Astrocyte (in vitro differentiated cells and primary cell): ENCODE data around the gene ARHGAP33. TPM values are rescaled to one million over a fixed set of nuclear protein-coding genes. Genes with fewer than 3 reads are reported as not detected.

ENCODE experiments used
- DNase-seq: peaks from one replicate; pipeline ENCODE4 v3.0.0-alpha.2; 2010; ENCODE audit warnings: low read depth
- FAIRE-seq: peaks from 2 replicates; lab custom pipeline; 2011; peaks lifted over from hg19 to GRCh38; lab: Jason Lieb, UNC
- H2AFZ ChIP-seq: 2 replicates; pipeline ENCODE4 v1.6.0; 2012; ENCODE audit warnings: low read depth, low read length, inconsistent platforms
- H3K27ac ChIP-seq: 2 replicates; pipeline ENCODE4 v1.5.1; 2011; ENCODE audit warnings: low read depth, low read length, inconsistent platforms
- H3K27me3 ChIP-seq: 2 replicates; pipeline ENCODE4 v1.6.0; 2011; ENCODE audit warnings: low read length, inconsistent platforms; ENCODE audit not compliant: insufficient read depth
- H3K36me3 ChIP-seq: 2 replicates; pipeline ENCODE4 v1.5.1; 2011; ENCODE audit warnings: low read length, inconsistent platforms; ENCODE audit not compliant: insufficient read depth
- H3K4me1 ChIP-seq: 2 replicates; pipeline ENCODE4 v1.5.1; 2011; ENCODE audit warnings: low read length, inconsistent platforms; ENCODE audit not compliant: insufficient read depth
- H3K4me2 ChIP-seq: 2 replicates; pipeline ENCODE4 v1.6.0; 2012; ENCODE audit warnings: low read length, inconsistent platforms
- H3K4me3 ChIP-seq: 2 replicates; pipeline ENCODE4 v1.5.1; 2011; ENCODE audit warnings: low read depth, mild to moderate bottlenecking, low read length, inconsistent platforms; ENCODE audit not compliant: insufficient read depth
- H3K79me2 ChIP-seq: 2 replicates; pipeline ENCODE4 v1.6.0; 2012; ENCODE audit warnings: mild to moderate bottlenecking, low read length, inconsistent platforms; ENCODE audit not compliant: insufficient read depth
- H3K9ac ChIP-seq: 2 replicates; pipeline ENCODE4 v1.6.0; 2012; ENCODE audit warnings: mild to moderate bottlenecking, low read length, inconsistent platforms
- H3K9me3 ChIP-seq: 2 replicates; pipeline ENCODE4 v1.5.1; 2012; ENCODE audit warnings: low read depth, mild to moderate bottlenecking, low read length, inconsistent platforms; ENCODE audit not compliant: insufficient read depth
- H4K20me1 ChIP-seq: 2 replicates; pipeline ENCODE4 v1.6.0; 2012; ENCODE audit warnings: low read length, inconsistent platforms; ENCODE audit not compliant: insufficient read depth
- H3K27ac Mint-ChIP-seq: one replicate; pipeline ENCODE4 v1.8.0; 2021; ENCODE audit warnings: mild to moderate bottlenecking, mixed read lengths; ENCODE audit not compliant: unreplicated experiment
- H3K27me3 Mint-ChIP-seq: one replicate; pipeline ENCODE4 v1.8.0; 2021; ENCODE audit warnings: low read depth, mixed read lengths; ENCODE audit not compliant: unreplicated experiment
- H3K36me3 Mint-ChIP-seq: one replicate; pipeline ENCODE4 v1.8.0; 2021; ENCODE audit warnings: low read depth, mixed read lengths; ENCODE audit not compliant: unreplicated experiment
- H3K4me1 Mint-ChIP-seq: one replicate; pipeline ENCODE4 v1.8.0; 2021; ENCODE audit warnings: low read depth, mixed read lengths; ENCODE audit not compliant: unreplicated experiment
- H3K4me3 Mint-ChIP-seq: one replicate; pipeline ENCODE4 v1.8.0; 2021; ENCODE audit warnings: mild to moderate bottlenecking, moderate library complexity, mixed read lengths; ENCODE audit not compliant: unreplicated experiment
- H3K9me3 Mint-ChIP-seq: one replicate; pipeline ENCODE4 v1.8.0; 2021; ENCODE audit warnings: mild to moderate bottlenecking, mixed read lengths; ENCODE audit not compliant: unreplicated experiment
- EZH2 ChIP-seq: IDR thresholded peaks from 2 replicates; pipeline ENCODE4 v1.6.1; 2012; ENCODE audit warnings: mild to moderate bottlenecking, low read length, inconsistent platforms; ENCODE audit not compliant: insufficient read depth
- total RNA-seq: library from RNA; stranded (reverse); gene quantifications from 2 replicates; pipeline ENCODE4 v1.2.1, GENCODE V29; 2021
- TF ChIP-seq, protein P1 (sequence below): IDR thresholded peaks from 2 replicates; pipeline ENCODE4 v1.5.1; 2011; ENCODE audit warnings: low read depth, mild to moderate bottlenecking, inconsistent platforms, low read length, moderate library complexity; ENCODE audit not compliant: insufficient read depth

Gene ARHGAP33
- total RNA-seq, 1 donor from 2014 or later = 5.5 TPM

GRCh38 chr19:35738021-35738886, 37.1 kb upstream of the ARHGAP33 start:
- no peak for FAIRE-seq
- Histone ChIP-seq H3K79me2 (no peaks in the 10 kb centered on the region), H3K36me3 (peaks cover 8% of the 10 kb centered on the region), H3K9me3 (no peaks in the 10 kb centered on the region), H3K27ac (no peak overlapping the region), H3K27me3 (no peaks in the 10 kb centered on the region), H3K9ac (no peak overlapping the region), H3K4me1 (peaks cover 5% of the 10 kb centered on the region), H2AFZ (no peak overlapping the region), H4K20me1 (peaks cover 32% of the 10 kb centered on the region), H3K4me3 (no peak overlapping the region), H3K4me2 (no peak overlapping the region)
- no peak overlapping the region for H3K4me3 Mint-ChIP-seq
- no peaks in the 10 kb centered on the region for H3K27me3 Mint-ChIP-seq
- no peak for DNase-seq
- TF ChIP-seq, protein P1, sequence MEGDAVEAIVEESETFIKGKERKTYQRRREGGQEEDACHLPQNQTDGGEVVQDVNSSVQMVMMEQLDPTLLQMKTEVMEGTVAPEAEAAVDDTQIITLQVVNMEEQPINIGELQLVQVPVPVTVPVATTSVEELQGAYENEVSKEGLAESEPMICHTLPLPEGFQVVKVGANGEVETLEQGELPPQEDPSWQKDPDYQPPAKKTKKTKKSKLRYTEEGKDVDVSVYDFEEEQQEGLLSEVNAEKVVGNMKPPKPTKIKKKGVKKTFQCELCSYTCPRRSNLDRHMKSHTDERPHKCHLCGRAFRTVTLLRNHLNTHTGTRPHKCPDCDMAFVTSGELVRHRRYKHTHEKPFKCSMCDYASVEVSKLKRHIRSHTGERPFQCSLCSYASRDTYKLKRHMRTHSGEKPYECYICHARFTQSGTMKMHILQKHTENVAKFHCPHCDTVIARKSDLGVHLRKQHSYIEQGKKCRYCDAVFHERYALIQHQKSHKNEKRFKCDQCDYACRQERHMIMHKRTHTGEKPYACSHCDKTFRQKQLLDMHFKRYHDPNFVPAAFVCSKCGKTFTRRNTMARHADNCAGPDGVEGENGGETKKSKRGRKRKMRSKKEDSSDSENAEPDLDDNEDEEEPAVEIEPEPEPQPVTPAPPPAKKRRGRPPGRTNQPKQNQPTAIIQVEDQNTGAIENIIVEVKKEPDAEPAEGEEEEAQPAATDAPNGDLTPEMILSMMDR = no peak
- TF ChIP-seq EZH2 = no peak
- H3K36me3 Mint-ChIP-seq = peaks cover 16% of the 10 kb centered on the region
- H3K27ac Mint-ChIP-seq = no peak overlapping the region
- no peaks in the 10 kb centered on the region for H3K4me1 Mint-ChIP-seq
- no peaks in the 10 kb centered on the region for H3K9me3 Mint-ChIP-seq

- no peaks in the 10 kb centered on the region for H3K9me3 ChIP-seq
- peaks cover 8% of the 10 kb centered on the region for H3K36me3 ChIP-seq
- H3K9ac ChIP-seq = no peak overlapping the region
- Mint-ChIP-seq H3K4me1 (no peaks in the 10 kb centered on the region), H3K9me3 (no peaks in the 10 kb centered on the region), H3K27me3 (no peaks in the 10 kb centered on the region), H3K36me3 (peaks cover 14% of the 10 kb centered on the region), H3K4me3 (no peak overlapping the region), H3K27ac (no peak overlapping the region)
- peaks cover 31% of the 10 kb centered on the region for H4K20me1 ChIP-seq
- H3K4me1 ChIP-seq = peaks cover 5% of the 10 kb centered on the region
- H3K79me2 ChIP-seq = no peaks in the 10 kb centered on the region
- H2AFZ ChIP-seq = no peak overlapping the region
- no peak overlapping the region for H3K4me2 ChIP-seq
- no peak overlapping the region for H3K4me3 ChIP-seq
- H3K27ac ChIP-seq = no peak overlapping the region
- DNase-seq (no peak), FAIRE-seq (no peak)
- TF ChIP-seq EZH2 = no peak
- TF ChIP-seq, protein P1 = no peak
- H3K27me3 ChIP-seq = no peaks in the 10 kb centered on the region
Observed at GRCh38 chr19:35738887-35739229, 36.5 kb upstream of the ARHGAP33 start.
